GM12873 (cell line): ENCODE measurements around the gene PIP5K1B.

ENCODE experiments used
- TF ChIP-seq, protein P1 (sequence below): IDR thresholded peaks from 2 replicates; pipeline ENCODE4 v1.5.1; 2012; ENCODE audit warnings: low read depth, mild to moderate bottlenecking, moderate library complexity, low read length, control low read depth; ENCODE audit not compliant: insufficient read depth; ENCODE audit errors: missing control alignments

PIP5K1B gene

DNA sequence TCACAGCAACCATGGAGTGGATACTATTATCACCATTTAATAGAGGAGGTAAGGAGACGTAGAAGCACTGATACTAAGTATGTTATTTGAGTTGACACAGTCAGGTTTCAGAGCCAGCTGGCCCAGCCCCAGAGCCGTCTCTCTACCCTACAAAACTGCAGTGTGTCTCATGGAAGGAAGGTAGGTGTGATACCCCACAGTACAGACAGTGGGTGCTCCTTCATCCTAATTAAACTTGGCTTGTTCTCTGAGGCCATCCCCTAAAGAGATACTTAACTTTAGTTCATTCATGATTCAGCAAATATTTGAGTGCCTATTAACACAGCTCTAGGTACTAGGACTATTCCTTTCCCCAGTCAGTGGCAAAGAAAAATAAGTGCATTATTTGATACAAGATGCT lies 22.6 kb downstream of the PIP5K1B start:
- TF ChIP-seq, protein P1, sequence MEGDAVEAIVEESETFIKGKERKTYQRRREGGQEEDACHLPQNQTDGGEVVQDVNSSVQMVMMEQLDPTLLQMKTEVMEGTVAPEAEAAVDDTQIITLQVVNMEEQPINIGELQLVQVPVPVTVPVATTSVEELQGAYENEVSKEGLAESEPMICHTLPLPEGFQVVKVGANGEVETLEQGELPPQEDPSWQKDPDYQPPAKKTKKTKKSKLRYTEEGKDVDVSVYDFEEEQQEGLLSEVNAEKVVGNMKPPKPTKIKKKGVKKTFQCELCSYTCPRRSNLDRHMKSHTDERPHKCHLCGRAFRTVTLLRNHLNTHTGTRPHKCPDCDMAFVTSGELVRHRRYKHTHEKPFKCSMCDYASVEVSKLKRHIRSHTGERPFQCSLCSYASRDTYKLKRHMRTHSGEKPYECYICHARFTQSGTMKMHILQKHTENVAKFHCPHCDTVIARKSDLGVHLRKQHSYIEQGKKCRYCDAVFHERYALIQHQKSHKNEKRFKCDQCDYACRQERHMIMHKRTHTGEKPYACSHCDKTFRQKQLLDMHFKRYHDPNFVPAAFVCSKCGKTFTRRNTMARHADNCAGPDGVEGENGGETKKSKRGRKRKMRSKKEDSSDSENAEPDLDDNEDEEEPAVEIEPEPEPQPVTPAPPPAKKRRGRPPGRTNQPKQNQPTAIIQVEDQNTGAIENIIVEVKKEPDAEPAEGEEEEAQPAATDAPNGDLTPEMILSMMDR: no peak

DNA sequence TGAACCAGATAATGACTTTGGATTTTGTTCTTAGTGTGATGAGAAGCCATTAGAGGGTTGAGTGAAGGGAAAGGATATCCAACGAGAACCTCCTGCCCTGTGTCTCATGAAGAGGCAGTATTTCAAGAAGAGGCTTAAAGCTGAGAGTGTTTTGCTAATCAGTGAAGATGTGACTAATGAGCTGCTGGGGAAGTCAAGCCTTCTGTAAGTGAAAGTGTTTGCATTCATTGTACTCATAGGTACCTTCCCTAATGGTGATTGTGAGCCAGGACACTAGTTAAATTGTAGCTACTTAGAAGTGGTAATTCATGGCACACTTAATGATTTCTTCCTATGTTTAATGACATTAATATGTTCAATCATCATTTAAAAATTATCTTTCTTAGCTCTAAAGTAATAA lies 23.7 kb downstream of the PIP5K1B start:
- TF ChIP-seq, protein P1: no peak

- TF ChIP-seq, protein P1: no peak
Observed at GRCh38 chr9:68730570-68731235, 25.7 kb downstream of the PIP5K1B start.

- TF ChIP-seq, protein P1: no peak
Observed at GRCh38 chr9:68731857-68732256, 26.8 kb downstream of the PIP5K1B start.

GRCh38 chr9:68732405-68733020 lies 27.5 kb downstream of the PIP5K1B start:
- TF ChIP-seq, protein P1: no peak

- TF ChIP-seq, protein P1: no peak
Observed at GRCh38 chr9:68733021-68733405, 28.0 kb downstream of the PIP5K1B start.

DNA sequence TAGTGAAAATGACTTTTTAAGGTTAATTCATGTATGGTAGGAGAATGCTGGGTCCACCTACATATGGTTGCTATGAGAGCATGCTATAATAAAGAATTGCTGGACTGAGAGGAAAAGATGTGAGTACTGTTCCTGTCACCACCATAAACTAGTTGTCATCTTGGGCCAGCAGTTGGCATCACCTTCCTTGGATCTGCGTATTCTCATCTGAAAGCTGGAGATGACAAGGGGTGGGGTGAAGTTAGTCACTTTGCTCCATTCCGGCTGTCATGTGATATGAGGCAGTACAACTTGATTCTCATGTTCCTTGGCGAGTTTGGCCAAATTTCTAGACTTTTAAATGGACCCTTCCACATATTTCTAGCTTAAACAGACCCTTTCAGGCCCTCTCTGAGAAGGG lies 33.3 kb downstream of the PIP5K1B start:
- TF ChIP-seq, protein P1: no peak
